Measurements from ENCODE around the gene ITGA3.

ITGA3 gene

DNA sequence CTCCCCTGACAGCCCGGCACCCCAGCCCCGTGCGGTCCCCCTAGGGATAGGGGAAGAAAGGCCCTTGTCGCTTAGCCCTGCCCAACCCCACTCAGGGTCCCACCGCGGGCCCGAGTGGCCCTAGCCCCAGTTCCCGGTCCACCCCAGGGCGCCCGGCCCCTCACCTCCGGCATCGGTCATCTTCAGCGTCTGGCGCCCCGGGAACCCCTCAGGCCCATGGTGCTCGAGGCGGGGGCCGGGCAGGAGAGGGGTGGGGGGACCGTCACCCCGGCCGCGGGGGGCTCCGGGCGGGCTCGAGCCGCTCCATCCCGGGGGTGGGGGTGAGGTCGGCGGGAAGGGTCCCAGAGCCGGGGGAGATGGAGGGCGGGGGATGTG, 73.4 kb downstream of the ITGA3 start:
- DNase-seq (ENCODE audit: low spot score): no peak

DNA sequence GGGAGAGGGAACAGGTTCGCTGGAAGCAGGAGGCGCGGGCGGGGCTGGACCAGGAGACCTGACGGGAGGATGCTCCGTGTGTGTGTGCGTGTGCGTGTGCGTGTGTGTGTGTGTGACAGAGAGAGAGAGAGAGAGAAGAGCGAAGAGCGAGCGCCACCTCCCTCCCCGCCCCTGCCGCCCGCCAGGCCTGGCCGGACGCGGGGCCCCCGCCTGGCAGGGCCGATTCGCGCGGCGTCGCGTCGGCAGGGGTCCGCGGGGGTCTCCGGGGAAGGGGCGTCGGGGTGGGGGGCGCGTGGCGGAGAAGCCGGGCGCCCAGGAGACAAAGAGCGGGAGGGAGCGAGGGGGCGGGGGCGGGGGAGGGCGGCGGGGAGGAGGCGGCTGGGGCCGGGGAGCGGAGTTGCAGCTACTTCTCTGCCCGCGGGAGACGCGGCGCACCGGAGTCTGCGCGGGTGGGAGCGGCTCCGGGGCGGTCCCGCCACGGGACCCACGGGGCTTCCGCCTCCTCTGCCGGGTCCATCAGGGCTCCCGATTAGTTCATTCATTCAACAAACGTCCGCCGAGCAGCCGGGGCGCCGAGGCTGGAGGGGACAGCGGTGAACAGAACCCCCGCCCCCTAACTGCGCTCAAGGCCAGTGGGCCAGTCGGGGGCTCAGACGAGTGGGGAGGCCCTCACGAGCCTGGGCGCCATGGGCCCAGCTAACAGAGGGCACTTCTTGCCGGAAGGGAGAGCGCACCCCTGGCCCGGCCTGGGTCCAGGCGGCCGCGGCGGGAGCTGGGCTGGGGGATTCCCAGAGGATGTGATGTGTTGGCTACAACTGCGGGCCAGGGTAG, 74.0 kb downstream of the ITGA3 start, which contains the start of gene SAMD14:
Gene SAMD14 (minus strand): TSS at position 433 of the 831 bp plus-strand sequence. CDS start 5,201 bp downstream, outside the sequence.
- no peak for DNase-seq (ENCODE audit: low spot score)

DNA sequence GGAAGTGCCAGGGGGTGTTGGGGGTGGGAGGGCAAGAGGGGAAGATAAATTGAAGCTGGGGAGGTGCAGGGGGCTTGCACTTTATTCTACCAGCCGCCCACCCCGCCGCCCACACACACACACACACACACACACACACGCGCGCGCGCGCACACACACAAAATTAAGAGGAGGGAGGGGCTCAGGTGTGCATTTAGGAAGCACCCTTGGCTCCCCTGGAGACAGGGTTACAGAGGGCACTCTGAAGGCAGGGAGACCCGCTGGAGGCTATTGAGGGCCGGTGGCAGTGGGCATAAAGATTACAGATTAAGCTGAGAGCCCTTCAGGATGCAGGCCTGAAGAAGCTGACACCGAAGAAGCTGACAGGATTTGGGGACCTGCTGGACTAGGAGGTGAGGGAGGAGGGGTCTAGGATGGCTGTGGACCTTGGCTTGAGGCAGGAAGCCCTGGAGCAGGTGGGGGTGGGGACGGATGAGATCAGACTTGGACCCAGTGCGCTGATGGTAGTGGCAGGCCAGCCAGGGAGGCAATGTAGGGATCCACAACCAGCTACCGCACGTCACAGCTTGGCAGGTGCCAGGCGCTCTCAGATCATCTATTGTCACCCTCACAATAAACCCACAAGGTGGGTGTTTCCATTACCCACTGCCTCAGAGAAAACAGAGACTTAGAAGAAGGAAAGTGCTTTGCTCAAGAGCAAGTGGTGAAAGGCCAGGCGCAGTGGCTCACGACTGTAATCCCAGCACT, 74.8 kb downstream of the ITGA3 start:
- no peak for DNase-seq (ENCODE audit: low spot score)

DNA sequence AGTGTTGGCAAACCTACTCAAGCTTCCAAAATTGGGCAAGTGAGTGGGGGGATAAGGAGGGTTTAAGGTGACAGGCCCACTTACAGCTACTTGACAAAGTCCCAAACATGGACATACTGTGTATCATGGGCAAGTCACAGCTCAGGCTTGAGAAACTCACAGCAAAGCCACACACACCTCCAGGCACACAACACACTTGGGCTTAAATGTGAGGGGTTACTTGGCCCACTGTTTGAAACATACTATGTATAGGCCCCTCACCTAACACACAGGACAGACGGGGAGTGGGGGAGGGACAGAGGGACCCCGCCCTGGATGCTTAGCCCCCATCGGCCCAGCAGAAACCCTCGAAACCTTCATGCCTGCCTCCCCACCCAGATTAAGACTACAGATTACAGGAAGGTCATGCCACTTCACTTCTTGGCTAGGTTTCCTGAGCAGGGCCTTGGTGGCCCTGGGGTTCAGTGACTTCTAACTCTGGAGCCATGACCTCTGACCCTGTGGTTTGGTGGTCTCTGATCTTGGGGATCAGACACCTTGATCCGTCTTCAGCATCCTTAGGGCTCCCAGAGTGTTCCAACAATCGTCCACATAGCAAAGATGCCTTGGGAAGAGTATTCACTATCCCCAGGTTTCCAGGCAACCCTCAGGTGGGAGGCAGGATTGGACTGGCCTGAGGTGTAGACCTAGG, 76.3 kb downstream of the ITGA3 start:
- no peak for DNase-seq (ENCODE audit: low spot score)

DNA sequence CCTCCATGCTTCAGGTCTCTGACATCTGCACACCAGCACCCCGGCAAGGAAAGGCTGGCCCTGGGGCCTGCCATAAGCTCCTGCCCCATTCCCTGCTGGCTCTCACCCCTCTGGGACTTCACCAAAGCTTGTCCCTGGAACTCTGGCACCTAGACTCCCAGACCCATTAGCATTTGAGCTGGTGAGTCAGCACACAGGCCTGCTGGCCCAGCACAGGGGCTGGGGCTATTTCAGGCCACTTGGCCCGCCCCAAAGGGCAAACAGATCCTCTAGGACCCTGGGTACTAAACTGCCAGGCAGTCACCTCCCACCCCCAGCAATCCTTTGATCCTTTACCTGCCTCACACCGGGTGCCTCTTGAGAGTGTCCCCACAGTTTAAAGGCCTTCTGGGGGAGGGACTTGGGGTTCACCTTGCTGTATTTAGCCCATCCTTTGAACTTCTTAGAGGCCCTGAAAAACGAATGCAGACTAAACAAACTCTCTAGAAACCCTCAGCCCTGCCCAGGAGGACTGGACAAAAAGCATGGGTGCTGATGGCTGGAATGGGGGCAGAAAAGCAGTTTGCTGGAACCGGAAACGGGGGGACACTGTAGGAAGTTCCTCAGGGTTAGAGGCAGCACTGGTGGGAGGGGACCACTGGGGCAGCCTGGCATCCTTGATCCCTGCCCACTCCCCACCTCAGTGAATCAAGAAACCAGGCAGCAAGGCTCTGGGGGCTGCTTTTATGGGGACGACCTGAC, 77.3 kb downstream of the ITGA3 start:
- DNase-seq (ENCODE audit: low spot score): no peak

DNA sequence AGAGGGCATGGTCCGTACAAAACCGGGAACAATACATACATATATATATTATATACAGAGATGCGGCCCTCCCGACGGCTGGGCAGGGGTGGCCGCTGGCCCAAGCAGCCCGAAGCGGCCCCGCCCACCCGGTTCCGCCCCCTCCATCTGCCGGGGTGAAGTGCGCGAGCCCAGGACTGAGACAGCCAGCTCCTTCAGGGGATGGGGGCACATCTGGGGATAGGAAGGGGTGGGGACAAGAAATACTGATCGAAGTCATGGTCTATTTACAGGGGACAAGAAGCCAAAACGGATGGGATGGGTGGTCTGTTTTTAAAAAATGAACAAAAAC, 77.8 kb downstream of the ITGA3 start:
- no peak for DNase-seq (ENCODE audit: low spot score)

DNA sequence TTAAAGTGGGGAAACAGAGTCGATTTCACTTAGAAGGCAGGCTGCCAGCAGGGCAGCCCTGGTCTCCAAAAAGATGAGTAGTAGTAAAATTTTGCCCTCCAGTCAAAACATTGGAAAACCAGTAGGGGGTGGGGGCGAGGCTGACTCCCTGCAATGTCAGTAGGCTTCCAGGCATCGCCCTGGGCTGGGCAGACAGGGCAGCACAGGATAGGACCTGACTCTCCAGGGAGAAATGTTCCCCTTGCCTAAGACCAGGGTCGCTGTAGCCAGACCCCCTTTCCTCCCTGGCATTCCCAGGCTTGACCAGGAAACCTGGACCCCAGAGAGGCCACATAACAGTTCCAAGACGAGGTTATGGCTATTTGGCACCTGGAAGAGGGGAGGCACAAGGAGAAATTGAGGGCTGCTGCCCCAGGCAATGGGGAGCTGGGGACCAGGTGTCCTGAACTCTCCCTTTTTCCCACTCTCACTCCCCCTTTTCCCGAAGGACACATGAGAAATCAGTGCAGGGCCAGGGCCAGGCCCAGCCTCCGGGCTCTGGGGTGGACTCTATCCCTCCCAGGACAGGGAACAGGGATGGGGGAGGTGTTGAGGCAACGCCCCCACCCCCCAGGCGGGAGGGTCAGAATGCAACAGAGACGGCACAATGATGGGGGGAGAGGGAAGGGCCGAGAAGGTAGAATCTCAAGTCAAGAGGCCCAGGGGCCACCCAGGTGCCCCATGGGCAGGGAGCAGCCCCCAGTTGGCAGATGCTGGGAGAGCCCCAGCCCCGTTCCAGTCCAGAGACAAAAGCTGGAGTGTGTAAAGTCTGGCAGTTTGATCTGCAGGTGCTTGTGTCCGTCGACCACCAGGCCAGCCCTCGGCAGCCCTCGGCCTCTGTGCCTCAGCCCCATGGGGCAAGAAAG, 78.5 kb downstream of the ITGA3 start:
- no peak for DNase-seq (ENCODE audit: low spot score)

DNA sequence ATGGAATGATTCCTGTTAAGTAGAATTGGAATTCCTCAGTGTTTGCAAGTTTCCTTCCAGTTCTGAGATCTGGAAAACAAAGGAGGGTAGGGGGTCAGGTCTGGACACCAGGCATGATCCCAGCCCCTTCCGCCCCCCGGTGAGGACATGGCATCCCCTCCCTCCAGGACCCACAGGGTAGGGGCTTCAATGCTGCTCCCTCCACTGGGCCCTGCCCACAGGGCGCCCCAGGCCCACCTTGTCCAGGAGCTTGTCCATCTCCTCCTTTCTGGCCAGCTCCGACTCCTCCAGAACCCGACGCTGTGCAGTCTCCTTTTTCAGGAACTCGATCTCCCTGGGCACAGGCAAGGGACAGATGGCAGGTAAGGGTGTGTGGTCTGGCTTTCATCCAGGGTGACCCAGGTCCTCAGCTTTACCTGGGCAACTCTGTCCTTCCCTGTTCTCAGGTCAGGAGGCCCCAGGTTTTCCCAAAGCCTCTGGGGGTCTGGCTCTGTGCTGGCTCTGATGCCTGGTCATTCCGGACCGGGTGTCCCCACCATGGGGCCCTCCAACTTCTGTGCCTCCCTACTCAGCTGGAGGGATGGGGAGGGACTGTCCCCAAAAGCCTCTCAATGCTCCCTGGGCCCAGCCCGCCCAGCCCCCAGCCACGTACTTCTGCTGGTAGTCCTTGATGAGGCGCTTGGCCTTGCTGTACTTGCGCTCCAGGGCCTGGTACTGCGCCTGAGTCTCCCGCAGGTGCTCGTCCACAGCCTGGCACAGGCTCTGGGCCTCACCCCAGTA, 79.6 kb downstream of the ITGA3 start:
- no peak for DNase-seq (ENCODE audit: low spot score)

DNA sequence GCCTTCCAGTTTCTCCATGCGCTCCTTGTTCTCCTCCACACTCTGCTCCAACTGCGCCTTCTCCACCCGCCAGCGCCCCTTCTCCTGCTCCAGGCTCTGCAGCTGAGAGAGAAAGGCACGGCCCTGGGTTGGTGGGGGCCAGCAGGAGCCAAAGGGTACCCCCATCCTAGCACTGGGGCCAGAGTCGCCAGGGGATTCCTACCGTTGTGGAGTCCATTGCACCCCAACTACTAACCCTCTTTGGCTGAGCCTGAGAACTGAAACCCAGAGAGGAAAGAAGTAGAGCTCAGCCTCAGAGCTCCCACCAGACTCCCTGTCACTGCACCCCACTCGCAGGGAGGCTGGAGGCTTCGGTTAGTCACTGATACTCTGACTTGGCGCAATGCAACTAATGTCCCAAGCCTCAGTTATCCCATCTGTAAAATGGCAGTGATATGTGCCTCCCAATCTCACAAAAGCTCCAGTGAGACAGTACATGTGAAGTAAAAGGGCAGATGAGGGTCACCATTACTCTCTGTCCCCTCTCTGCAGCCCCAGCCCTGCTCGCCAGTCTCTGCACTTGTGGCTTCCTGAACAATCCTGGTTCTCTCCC, 80.3 kb downstream of the ITGA3 start:
- no peak for DNase-seq (ENCODE audit: low spot score)

DNA sequence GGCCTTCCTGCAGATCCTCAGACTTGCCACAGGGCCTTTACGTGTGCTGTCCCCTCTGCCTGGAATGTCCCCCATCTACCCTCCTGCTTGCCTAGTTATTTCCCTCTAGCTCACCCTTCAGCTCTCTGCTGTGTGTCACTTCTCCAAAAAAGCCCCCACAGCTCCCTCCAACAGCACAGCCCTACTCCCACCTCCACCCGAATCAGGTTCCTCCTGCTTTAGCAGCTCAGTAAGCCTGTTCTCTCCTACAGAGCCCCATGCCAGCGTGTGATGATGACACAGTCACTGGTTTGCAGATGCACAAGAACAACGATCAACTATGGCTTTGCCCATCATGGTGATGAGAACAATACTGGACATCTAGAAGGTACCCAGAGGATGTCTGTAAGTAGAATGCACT, 81.1 kb downstream of the ITGA3 start:
- DNase-seq (ENCODE audit: low spot score): no peak

DNA sequence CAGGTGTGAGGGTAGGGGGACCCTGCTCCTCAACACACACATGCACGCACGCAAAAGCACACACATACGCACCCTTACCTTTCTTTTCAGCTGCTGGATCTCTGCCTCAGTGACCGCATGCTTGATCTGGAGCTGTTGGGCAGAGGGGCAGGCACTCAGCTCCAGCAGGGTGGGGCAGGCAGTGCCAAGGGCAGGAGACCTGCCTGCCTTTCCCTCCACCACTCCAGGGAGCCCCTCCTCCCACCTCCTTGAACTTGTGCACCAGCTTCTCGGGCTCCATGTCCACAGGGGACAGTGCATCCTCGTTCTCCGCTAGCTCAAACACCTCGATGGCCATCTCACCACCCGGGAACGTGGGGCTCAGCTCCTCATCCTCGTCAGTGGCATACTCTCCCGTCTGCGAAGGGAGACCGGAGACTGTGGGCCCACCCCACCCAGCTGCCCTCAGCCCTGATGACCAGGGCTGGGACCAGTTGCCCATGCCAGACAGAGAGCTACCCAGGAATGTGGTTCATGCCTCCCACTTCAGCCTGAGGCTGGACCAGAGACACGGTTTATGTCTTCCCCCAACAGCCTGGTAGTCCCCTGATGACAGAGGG, 83.4 kb downstream of the ITGA3 start:
- no peak for DNase-seq (ENCODE audit: low spot score)
